C4-2B (cell line): ENCODE data around the gene WDR27.
"Not testable (repeated sequence)": the region's sequence is repeated elsewhere in the genome, so short reads cannot be mapped to it uniquely, and the experiment has no call there.

ENCODE experiments used
- H3K27ac ChIP-seq: fragments of 450-650 bp; 2 replicates; pipeline ENCODE4 v1.5.1; 2017
- CTCF ChIP-seq: fragments of 450-650 bp; conservative IDR thresholded peaks from 2 replicates; pipeline ENCODE4 v1.5.1; 2017; ENCODE audit warnings: mild to moderate bottlenecking
- ZFX ChIP-seq: fragments of 450-650 bp; IDR thresholded peaks from 2 replicates; pipeline ENCODE4 v1.6.1; 2017

The WDR27 gene

GRCh38 chr6:169604076-169604475, 97.8 kb downstream of the WDR27 start:
- H3K27ac ChIP-seq: no peak overlapping the region
- TF ChIP-seq ZFX (no peak), CTCF (no peak)

- H3K27ac ChIP-seq: not testable (repeated sequence)
Observed at GRCh38 chr6:169601129-169601528, 100.7 kb downstream of the WDR27 start.

GRCh38 chr6:169592558-169592957, 109.3 kb downstream of the WDR27 start:
- H3K27ac ChIP-seq: no peak overlapping the region
- TF ChIP-seq ZFX (no peak), CTCF (no peak)

- no peak overlapping the region for H3K27ac ChIP-seq
- TF ChIP-seq ZFX: no peak
- TF ChIP-seq CTCF: no peak
Observed at GRCh38 chr6:169591616-169592015, 110.2 kb downstream of the WDR27 start.

- TF ChIP-seq ZFX: no peak
- TF ChIP-seq CTCF: no peak
- H3K27ac ChIP-seq: no peak overlapping the region
Observed at GRCh38 chr6:169590376-169590939, 111.4 kb downstream of the WDR27 start.

- H3K27ac ChIP-seq: no peak overlapping the region
- TF ChIP-seq ZFX (no peak), CTCF (no peak)
Observed at GRCh38 chr6:169589699-169590257, 112.1 kb downstream of the WDR27 start.

GRCh38 chr6:169589293-169589692, 112.5 kb downstream of the WDR27 start:
- H3K27ac ChIP-seq: no peak overlapping the region
- TF ChIP-seq ZFX: no peak
- TF ChIP-seq CTCF: no peak

GRCh38 chr6:169587975-169588374, 113.9 kb downstream of the WDR27 start:
- TF ChIP-seq ZFX (no peak), CTCF (no peak)
- no peak overlapping the region for H3K27ac ChIP-seq
